SIG-M5 treated with dmso at 0.1 percent for 504 hours (cell line): ENCODE results near the gene C14orf180.

ENCODE experiments used
- DNase-seq: peaks from one replicate; lab custom pipeline; 2025; ENCODE audit not compliant: unreplicated experiment; lab: John Stamatoyannopoulos, UW

C14orf180 gene

GRCh38 chr14:104549536-104550339 lies 29.8 kb upstream of the C14orf180 start:
- no peak for DNase-seq

- DNase-seq = no peak
Measured at GRCh38 chr14:104550340-104550860, 29.2 kb upstream of the C14orf180 start.

DNA sequence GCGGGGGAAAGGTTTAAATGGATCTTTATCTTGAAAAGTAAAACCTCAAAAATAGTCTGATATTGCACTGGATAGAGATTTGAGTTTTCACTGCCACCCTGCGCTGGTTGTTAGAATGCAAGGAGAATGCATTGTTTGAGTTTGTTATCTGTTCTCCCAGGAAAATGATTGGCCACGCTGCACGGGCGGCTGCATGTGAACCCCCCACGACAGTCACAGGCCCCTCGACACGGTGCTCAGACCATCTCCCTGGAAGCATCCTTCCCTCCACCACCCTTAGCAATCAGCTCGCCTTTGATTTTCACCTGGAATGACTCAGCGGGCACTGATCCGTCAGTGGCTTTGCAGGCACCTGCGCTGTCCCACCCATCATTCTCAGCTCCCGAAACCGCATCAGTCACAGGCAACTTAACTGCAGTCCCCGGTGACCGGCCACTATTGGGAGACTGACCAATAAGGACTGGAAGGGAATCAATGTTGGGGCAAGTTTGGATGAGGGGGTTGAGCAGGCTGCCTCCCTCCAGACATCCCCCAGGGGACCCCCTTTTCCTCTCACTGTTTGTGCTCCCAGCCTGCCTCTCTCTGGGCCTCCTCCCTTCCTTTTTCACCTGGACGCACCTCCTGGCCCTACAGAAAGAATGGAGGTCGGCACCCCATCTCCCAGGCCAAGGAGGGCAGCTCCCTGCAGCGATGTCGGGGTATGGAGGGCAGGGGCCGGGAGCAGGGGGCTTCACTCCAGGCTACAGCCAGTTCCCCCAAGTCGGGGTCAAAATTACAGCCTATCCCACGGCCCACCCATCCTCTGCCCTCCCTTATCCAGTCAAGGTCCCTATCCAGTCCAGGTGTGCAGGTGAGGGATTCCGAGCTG lies 28.5 kb upstream of the C14orf180 start:
- DNase-seq = no peak

GRCh38 chr14:104551851-104552737 lies 27.5 kb upstream of the C14orf180 start:
- no peak for DNase-seq

- DNase-seq = no peak
Measured at GRCh38 chr14:104552738-104553125, 26.8 kb upstream of the C14orf180 start.

DNA sequence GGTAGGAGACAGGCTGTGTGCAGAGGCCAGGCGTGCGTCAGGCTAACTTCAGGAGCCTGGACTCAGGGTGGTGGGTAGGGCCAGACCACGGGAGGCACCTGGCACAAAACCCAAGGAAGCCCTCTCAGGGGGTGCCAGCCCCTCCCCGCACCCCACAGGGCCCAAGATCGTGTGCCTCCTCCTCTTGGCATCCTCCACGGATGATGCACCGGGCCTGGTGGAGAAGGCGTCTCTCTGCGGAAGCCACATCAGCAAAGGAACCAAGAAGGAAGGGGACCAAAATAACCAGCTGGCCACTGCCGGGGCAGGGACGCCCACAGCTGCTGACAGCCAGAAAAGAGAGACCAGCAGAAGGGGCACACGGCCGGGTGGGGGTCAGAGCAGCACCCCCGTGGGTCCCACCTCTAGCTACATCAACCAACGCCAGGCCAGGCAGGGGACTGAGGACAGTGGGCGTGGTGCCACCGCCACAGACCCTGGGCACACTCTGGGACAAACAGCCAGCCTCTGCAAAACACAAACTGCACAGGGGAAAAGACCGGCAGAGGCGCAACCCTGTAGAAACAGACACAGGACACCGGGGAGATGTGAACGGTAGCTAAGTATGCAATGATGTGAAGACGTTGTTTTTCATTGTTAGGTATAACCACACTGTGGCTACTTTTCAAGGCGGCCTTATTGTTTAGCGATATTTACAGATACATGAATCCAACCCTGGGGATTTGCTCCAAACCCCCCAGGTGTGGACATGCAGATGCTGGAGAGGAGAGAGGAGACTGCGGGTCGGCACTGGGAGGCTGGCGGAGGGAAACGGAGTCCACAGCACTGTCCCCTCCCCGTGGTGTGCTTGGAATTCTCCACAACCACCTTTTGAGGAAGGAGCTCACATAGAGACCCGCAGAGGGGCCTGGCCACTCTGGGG lies 26.1 kb upstream of the C14orf180 start:
- no peak for DNase-seq

- DNase-seq = no peak
Measured at GRCh38 chr14:104554088-104554607, 25.4 kb upstream of the C14orf180 start.

GRCh38 chr14:104554608-104555429 lies 24.7 kb upstream of the C14orf180 start:
- no peak for DNase-seq

DNA sequence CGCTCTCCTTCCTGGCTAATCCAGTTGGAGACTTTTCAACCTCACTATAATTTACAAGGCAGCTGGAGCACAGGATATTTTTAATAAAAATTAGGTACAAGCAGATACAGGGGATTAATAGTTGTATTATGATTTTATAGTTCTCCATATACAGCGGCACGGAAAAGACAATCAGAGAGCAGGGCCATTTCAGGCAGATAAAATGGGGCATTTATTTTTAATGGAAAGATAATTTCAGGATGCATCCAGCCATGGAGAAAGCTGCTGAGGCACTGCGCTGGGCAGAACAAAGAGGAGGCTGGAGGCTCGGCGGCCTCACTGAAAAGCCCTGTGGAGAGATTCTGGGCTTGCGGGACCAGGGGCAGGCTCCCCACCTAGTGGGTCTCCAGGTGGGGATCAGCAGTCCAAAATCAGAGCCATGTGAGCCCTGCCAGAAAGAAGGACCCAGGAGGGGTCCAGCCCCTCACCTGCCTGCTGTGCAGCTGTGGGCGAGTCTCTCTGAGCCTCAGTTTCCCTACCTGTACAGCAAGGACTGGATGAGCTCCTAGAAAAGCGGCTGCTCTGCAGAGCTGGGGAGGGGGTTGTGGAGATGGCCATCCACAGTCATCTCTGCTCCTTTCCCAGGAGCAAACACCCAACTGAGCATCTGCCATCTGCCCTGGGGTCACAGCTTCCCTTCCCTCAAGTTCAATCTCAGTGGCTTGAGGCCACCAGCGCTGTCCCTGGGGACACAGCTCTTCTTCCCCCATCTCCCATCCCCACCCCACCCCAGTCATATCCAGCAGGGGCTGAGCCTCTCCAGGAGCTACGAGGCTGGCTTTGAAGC lies 23.9 kb upstream of the C14orf180 start:
- no peak for DNase-seq

DNA sequence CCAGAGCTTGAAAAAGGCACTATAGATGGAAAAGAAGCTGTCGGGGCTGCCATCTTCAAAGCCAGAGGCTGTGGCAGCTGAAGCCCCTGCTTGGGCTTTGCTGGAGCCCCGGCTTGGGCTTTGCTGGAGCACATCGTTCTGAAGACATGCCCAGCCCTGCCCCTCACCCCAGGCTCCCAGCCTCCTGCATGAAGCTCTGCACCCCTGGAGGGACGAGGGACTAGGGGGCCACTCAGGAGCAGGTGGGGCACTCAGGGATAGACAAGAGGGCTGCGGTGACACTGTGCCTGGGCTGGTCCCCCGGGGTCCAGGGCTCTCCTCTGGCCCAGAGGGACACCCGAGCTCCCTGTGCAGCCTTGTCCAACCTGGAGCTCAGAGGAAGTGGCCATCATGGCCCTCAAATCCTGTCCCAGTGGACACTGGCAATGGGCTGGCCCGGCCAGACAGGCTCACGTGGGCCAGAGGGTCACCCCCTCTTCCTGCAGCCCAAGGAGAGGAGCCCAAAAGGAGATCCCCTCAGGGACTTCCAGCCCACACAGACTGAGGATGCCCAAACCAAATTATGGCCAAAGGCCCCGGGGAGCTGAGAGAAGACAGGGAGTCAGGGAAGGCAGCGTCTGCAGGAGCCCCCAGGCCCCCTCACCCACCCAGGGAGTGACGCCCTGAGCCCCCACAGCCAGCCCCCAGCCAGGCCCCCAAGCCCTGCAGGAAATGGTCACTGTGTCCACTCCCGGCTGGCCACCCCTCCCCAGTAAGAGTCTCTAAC lies 23.1 kb upstream of the C14orf180 start:
- DNase-seq = no peak

- DNase-seq = no peak
Measured at GRCh38 chr14:104557086-104557485, 22.5 kb upstream of the C14orf180 start.

DNA sequence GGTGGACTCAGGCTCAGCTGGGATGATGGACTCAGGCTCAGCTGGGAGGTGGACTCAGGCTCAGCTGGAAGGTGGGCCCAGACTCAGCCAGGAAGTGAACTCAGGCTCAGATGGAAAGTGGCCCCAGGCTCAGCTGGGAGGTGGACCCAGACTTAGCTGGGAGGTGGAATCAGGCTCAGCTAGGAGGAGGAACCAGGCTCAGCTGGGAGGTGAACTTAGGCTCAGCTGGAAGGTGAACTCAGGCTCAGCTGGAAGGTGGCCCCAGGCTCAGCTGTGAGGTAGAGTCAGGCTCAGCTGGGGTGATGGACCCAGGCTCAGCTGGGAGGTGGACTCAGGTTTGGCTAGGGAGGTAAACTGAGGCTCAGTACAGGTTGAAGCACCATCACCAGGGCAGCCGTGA lies 21.8 kb upstream of the C14orf180 start:
- DNase-seq = no peak

- no peak for DNase-seq
Measured at GRCh38 chr14:104558231-104559027, 21.1 kb upstream of the C14orf180 start.

- no peak for DNase-seq
Measured at GRCh38 chr14:104559028-104559803, 20.3 kb upstream of the C14orf180 start.

- no peak for DNase-seq
Measured at GRCh38 chr14:104559804-104560585, 19.6 kb upstream of the C14orf180 start.
